Posterior vena cava (tissue), 2 donors: ENCODE results near the gene DHFR2. TPM values are rescaled to one million over a fixed set of nuclear protein-coding genes. Genes with fewer than 3 reads are reported as not detected.
A peak's percentile ranks its signal among the peaks of the same experiment; 100 is the strongest.
"Not testable (repeated sequence)": the region's sequence is repeated elsewhere in the genome, so short reads cannot be mapped to it uniquely, and the experiment has no call there.

ENCODE experiments used
- DNase-seq: peaks from one replicate; pipeline ENCODE4 v3.0.0-alpha.2; 2020; ENCODE audit warnings: low spot score
- intact Hi-C, 2 donors: fragments of 100-400 bp; cut with DNase I; formaldehyde crosslinking; loops; one replicate each; pipeline versions ENCODE4 v1.14.1 to v1.14.2; 2022 to 2023
- long read RNA-seq, 2 donors: library from polyadenylated mRNA; unstranded; transcript quantifications; one replicate each; pipeline ENCODE4 v2.0.0, GENCODE V29; 2020 to 2021
- total RNA-seq, 2 donors: library from RNA; stranded (reverse); fragmentation: NEBNext Ultra II Directional; extraction: Animal tissue kit (Norgen Biotek cat#: 25700); gene quantifications; one replicate each; pipeline ENCODE4 v1.2.1, GENCODE V29; 2021
- donor health status: DM: yes; HTN: yes; CAD: no.
- donor health status: DM: yes; HTN: yes; CAD: no.

The DHFR2 gene
- total RNA-seq: 1 to 10 TPM; 5.2 to 7.1 TPM
- long read RNA-seq, donor 1, partial matches to known transcripts: 0 of 3 reads
- long read RNA-seq, donor 1, other reads (novel, unspliced or antisense): 1 of 3 reads
- long read RNA-seq, donor 2, full-length matches to known transcripts: 3 of 3 reads
- long read RNA-seq, donor 2, partial matches to known transcripts: 0 of 3 reads
- long read RNA-seq, donor 2, other reads (novel, unspliced or antisense): 0 of 3 reads

DNA sequence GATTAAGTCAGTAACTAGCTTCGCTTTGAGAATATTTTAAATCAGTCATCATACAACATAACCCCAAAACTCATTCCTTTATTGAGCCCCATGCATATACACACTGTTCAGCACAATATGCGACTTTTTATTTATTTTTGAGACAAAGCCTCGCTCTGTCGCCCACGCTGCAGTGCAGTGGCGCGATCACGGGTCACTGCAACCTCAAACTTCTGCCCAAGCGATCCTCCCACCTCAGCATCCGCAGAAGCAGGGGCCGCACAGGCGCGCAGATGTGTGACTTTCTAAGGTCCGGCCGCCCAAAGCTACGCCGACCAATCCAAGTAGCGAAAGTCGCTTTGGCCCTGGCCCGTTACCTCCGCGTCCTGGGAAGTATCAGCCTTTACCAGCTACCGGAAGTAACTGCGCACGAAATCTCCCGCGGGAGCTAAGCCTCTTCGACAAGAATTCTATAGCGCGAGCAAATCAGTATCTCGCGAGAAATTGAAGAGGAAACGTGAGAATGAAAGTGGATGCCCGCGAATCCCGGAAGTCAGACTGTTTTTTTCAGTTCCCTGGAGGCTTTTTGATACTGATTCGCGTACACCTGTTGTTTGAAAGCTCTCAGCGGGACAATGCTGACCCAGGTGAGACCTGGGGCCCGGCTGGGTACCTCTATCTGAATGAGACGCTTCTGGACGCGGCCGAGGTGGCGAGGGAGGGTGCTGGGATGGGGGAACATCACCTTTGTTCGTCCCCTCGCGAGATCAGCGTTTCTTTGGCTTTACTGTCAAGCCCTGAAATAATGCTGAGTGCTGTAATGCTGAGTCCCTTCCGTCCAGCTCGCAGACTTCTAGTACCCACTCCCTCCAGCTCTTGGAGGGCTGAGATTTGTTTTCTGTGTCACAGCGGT, at the start of gene DHFR2, which contains the start of gene NSUN3:
Gene DHFR2 (minus strand): TSS at position 404 of the 892 bp plus-strand sequence. CDS start 1,405 bp downstream, outside the sequence.
Gene NSUN3 (plus strand): TSS at position 549 of the 892 bp plus-strand sequence. CDS start 66 bp downstream, at position 615.
- DNase-seq: peak; percentile 97
- intact Hi-C loops: loop anchor here in 1 of 2 donors (10.0 kb wide), 1 partner anchor 78 kb away; the partner anchor contains the start of gene ARL13B

DNA sequence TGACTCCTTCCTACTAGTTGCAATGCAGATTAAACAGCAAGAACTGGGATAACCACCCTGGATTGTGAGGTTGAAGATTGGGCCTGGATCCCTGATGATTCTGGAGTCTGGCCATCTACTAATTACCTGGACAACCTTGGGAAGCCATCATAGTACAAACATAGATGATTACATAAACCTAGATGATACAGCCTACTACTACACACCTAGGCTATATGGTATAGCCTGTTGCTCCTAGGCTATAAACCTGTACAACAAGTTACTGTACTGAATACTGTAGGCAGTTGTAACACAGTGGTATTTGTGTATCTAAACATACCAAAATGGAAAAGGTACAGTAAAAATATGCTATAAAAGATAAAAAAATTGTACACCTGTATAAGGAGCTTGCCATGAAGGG, 48.1 kb upstream of the DHFR2 start:
- intact Hi-C loops: no loop called here
- no peak for DNase-seq

DNA sequence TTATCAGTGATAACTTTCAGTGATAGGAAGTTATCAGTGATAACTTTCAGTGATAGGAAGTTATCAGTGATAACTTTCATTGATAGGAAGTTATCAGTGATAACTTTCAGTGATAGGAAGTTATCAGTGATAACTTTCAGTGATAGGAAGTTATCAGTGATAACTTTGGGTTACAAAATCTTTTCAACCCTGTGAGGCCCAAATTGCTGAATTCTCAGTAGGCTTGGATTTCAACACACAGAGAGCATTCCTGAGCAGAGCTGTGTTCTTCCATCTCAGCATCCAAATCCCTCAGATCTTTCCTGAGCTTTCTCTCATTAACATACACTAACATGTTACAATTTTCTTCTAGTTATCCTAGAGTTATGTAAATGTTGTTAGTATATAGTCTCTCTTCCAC, 47.5 kb upstream of the DHFR2 start:
- intact Hi-C loops, DNase-seq: not testable (repeated sequence)

DNA sequence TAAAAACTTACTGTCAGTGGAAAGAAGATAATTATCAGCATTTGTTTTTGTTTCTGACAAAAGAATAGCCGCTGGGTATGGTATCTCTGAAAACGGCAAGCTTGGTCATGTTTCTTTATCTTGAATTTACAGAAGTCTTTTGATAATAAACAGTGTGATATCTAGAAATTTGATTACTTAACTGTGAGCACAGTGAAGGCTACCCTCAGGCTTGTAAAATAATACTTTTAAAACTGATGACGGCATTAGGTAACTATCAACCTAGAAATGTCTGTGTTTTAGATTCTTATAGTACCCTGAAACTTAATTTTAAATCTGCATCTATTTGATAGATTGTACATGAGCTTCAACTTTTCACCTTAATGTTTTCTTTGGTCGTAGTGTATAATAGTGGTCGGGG, 43.6 kb upstream of the DHFR2 start:
- DNase-seq: no peak
- intact Hi-C loops: no loop called here

DNA sequence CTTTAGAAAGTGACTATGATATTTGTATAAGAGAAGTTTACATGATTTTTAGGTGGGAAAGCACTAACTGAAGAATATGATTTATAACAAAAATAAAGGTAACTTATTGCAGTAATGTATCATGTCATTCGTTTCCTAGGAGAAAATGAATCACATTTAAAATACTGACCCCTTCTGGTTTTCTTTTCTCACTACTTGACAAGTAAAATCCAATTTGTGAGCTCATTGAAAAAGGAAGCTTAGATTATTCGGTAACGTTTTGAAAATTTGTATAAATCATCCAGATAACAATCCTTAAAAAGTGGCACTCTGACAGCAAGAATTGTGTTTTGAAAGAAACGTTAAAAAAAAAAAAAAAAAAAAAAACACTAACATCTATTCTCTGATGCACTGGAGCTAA, 39.1 kb upstream of the DHFR2 start:
- intact Hi-C loops: no loop called here
- no peak for DNase-seq

DNA sequence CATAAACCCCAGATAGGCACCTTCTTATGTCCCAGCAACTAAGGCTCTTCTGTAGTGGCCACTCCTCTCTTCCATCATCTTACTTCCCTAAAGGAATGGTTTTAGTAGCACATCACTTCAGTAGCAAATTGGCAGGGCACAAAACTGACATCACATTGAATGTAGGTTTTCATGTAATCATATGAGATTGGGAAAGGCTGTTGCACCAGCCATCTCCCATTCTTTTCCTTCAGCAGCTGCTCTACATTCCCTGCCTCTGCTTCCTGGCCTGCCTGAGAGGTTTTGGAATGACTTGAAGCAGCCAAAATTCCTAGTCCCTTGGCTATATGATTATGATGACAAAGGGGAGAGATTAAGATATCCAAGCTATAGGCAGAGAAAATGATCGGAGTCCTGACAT, 36.6 kb upstream of the DHFR2 start:
- no peak for DNase-seq
- intact Hi-C loops: no loop called here

DNA sequence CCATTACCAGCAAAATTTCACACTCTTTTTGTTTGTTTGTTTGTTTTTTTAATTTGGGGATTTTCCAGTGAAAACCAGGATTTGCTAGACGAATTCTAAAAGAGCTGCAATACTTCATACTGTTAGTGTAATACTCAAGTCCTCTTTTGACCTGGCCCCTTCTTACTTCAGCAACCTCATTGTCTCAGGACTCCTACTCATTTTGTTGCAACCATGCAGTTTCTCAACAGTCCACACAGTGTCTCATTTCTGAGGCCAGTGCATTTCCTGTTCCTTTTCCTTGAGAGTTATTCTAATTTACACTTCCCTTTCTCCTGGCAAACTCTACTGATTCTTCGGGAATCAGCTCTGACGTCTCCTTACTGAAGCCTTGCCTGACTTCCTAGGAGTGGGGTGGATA, 35.7 kb upstream of the DHFR2 start:
- no peak for DNase-seq
- intact Hi-C loops: no loop called here

DNA sequence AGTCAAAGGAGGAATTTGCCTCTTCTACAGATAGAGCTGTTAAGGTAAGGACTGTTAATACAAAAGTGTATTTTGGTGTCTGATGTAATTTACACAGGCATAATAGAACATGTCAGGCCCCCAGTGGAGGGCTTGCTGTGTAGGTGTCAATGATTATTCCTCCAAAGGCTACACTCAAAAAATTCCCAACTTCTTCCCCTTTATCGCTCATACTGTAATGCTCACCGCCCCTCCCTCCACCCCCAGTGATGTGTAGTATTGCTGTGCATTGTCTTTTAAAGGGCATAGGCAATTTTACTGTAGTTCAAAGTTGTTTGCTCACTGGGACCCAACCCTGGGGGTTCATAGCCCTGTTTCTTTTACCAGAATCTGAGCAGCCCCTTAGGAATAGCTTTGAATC, 32.4 kb upstream of the DHFR2 start:
- DNase-seq: no peak
- intact Hi-C loops: no loop called here

DNA sequence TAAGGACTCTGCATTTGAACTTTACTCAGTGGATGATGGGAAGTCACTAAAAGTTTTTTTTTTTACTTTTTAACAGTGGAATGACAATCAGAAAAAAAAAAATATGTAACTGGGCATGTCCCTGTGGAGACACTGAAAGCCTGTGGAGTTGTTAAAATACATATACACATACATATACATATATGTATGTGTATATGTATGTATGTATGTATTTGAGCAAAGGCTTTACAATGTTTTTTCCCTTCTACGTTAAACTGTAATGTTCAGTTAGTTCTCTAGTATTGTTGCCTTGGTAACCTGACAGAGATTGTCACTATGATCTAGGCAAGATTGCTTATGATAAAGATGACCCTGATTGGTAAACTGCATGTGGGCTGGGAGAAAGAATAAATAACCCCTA, 30.4 kb upstream of the DHFR2 start:
- no peak for DNase-seq
- intact Hi-C loops: no loop called here

DNA sequence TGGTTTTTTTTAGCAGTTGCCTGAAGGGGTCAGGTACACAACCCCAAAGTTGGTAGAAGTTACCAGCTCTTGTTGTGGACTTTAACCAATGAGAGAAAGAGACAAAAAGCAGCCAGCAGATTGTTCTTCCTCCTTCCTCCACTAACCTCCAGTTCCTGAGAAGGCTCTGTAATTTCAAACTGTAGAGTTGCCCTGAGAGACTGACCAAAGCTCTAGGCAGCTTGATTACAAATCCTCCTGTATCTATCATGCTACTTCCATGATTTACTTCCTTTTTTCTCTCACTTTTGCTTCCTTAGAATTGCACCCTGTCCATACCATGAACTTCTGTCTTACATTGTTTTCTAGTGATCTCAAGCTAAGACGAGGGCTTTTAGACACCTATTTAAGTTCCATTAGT, 29.4 kb upstream of the DHFR2 start:
- intact Hi-C loops: no loop called here
- no peak for DNase-seq

DNA sequence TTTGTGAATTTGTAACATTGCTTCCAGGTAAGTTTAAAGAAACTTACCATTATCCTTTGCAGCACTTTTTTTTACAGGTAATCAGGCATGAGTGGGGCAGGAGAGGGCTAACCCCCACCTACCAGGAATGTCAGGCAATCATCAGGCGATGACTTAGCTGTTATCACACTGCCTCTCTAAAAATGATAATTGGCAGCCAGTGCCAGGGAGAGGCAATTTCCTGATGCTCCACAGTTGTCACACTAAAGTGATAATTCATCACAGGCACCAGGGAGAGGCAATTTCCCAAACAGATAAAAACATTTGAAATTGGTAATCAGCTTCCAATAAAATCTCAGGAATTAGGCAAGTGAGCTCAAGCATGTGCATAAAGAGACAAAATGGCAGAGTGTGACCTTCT, 26.4 kb upstream of the DHFR2 start:
- intact Hi-C loops: no loop called here

DNA sequence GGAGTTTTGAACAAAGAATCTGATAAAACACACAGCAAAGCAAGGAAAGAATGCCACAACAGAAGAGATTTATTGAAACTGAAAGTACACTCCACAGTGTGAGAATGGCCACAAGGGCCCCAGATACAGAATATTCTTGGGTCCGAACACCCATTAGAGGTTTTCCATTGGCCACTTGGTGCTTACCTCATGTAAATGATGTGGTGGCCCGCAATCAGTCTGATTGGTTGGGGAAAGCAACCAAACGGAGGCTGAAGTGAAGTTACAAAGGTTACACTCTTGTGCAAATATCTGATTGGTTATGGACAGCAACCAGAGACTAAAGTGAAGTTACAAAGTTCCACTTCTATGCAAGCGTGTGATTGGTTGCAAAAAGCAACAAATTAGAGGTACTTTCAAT, 20.5 kb upstream of the DHFR2 start:
- DNase-seq: no peak
- intact Hi-C loops: no loop called here

More for the DNA sequence above, 26.4 kb upstream of the DHFR2 start:
- DNase-seq: no peak

DNA sequence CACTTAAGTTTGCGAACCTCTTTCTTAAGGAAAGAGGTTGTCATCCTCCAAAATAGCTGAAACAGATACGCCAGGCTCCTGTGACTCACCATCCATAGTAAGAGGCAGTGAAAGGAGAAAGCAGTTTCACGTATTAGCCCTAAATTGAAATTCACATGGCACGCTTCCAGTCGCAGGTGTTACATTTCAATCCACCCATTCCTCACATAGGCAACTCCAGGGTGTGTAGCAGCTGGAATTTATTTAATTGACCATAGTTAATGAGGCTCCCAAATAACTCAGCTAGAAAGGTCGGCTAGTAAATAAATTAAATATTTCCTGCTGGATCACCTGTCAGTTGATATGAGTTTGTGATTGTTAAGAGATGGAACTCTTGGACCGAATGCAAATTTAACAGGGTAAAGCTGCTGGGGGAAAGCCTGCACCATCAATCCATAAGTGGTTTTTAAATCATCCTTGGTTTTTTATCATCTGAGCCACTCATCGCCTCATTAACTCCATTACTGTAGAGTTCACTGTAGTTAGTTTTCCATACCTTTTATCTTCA, 19.7 kb upstream of the DHFR2 start:
- intact Hi-C loops: no loop called here
- DNase-seq: no peak

DNA sequence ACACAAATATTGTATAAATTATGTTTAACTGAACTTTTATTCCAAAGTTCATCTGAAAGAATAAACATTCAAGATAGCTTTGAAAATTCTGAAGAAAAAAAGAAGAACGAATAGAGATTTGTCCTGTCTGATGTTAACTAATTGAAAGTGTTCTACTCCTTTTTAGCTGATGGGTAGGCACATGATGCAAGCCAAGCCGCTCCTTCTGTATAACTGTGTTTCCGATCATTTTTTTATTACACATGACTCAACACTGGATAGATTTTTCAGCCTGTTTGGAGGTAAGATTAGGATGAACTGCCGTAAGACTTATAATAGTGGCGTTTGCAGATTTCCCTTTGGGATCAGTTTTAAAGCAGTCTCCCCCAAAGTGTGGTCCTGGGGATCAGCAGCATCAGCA, 19.2 kb upstream of the DHFR2 start:
- no peak for DNase-seq

DNA sequence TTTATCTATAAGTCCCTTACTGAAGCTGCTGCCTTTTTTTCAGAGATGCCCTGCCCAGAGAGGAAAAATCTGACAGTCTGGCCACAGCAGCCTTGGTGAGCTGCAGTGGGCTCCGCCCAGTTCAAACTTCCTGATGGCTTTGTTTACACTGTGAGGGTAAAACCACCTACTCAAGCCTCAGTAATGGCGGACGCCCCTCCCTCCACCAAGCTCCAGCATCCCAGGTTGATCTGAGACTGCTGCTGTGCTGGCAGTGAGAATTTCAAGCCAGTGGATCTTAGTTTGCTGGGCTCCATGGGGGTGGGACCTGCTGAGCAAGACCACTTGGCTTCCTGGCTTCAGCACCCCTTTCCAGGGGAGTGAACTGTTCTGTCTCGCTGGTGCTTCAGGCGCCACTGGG, 17.8 kb upstream of the DHFR2 start:
- intact Hi-C loops, DNase-seq: not testable (repeated sequence)

More for the DNA sequence above, 19.2 kb upstream of the DHFR2 start:
- intact Hi-C loops: no loop called here

DNA sequence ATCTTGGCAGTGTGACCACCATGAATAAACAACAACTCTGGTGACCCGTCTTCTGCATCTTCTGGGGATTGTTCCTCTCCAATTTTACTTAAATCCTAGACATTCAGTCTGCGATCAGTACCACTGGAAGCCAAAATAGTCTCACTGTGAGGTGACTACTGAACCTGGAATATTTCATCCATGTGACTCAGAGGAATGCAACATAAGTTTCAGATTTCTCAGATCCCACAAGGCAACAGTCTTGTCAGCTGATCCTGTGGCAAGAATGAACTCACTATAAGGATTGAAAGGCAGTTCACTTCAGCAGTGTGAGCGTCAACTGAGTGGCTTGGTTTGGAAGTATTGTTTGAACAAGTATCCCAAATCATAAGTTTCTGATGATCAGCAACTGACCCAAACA, 13.3 kb upstream of the DHFR2 start:
- no peak for DNase-seq
- intact Hi-C loops: no loop called here

DNA sequence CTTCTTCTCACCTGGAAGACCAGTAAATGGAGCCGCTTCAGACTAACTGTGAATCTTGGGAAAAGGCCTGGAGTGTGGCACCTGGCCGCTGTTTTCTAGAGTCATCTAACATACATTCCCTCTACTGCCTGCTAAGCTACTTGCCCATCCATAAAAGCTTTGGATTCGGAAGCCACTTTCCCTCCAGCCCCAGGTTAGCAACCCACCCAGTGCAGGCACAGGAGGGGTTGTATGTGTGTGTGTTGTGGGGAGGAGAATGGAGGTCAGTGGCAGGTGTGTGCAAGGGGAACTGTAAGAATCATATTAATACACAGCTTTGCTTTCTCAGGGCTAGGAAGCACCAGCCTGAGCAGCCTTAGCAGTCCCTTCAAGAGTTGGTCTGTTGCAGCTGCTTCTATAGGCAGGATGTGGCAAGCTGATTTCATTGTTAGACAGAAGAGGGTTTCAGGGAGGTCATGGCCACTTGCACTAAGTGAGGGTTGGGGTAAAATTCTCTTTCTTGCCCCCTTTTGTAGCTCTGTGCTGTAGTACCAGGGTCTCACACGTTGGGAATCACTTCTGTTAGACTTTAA, 9.1 kb upstream of the DHFR2 start:
- intact Hi-C loops: loop anchor here in 1 of 2 donors (5.0 kb wide), 1 partner anchor 64 kb away; no protein-coding TSS in a partner anchor
- DNase-seq: no peak

DNA sequence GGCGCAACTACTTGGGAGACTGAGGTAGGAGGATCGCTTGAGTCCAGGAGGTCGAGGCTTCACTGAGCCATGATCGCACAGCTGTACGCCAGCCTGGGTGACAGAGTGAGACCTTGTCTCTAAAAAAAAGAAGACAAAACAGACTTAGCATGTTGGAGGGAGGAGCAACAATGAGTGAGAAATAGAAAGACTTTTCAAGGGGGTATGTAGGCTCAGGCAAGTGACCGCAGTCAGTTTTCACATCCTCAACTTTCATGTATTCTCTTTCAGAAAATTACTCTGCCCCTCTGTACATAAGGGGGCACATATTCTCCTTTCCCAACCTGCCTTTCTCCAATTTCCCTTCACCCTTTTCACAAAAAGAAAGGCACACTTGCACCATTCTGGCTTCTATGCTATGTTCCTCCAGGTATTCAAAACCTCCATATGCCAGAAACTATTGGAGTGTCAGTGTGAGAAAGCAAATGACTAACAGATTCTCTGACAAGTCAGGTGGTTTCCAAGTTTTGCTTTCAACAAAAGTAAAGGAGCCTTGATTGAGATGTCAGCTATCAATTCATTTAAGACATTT, 7.7 kb upstream of the DHFR2 start:
- no peak for DNase-seq
- intact Hi-C loops: loop anchor here in 1 of 2 donors (5.0 kb wide), 1 partner anchor 63 kb away; no protein-coding TSS in a partner anchor

DNA sequence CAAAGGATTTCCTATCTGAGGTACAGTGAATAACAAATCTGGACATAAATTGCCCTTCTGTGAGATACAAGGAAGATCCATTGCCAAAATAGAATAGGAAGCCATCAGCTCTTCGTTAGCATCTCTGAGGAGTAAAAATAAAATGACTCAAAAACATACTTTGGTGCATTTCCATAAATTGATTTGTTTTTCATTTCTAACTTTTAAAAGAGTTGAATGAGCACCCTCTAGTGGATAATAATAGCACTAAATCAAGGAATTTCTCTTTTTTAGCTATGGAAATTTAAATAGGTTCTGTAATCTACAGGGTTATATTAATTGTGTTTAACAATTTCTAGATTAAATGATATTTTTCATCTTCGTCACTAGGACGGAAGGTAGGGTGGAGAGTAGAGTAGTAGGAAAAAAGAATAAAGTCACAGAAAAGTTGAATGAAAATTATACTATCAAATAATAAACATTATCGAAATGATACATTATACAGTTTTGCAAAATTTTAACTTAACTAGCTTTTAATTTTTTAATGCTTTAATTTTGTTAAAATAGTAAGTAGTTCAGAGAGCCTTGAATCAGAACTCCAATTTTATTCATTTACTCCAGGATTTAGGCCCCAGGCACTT, 6.6 kb upstream of the DHFR2 start:
- intact Hi-C loops: loop anchor here in 1 of 2 donors (10.0 kb wide), 1 partner anchor 85 kb away; the partner anchor contains the start of gene ARL13B

More for the DNA sequence above, 6.6 kb upstream of the DHFR2 start:
- no peak for DNase-seq
